ENCODE results near the gene PLXNA4.

PLXNA4 gene

DNA sequence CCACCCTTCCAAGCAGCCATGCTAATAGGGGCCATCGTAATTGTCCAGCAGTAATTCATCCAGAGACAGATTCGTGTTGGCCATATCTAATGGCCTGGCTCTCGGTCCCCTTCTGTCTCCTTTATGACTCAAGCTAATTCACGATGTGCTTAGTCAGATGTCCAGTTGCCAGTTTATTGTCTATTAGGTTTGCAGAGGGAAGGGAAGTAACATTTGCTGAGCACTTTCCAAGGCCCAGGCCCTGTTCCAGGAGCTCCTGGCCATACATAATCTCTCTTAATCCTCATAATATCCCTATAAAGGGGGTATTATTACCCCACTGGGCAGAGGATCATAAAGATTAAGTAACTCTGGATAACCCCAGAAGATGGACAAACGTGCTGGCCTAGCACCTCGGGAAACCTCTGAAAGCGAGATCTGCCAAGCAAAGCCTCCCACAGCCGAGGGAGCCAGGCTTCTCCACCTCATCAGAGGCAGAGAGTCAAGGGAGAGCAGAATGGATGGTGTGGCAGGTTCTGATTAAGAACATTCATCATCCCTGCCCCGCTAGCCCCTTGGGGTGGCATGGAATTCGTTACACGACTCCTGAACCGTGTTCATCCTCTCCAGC, 153.7 kb downstream of the PLXNA4 start:
- no peak for DNase-seq

- no peak for DNase-seq
Measured at GRCh38 chr7:132420527-132420926, 155.7 kb downstream of the PLXNA4 start.

GRCh38 chr7:132419542-132419941, 156.7 kb downstream of the PLXNA4 start:
- DNase-seq: no peak

- no peak for DNase-seq
Measured at GRCh38 chr7:132418840-132419239, 157.4 kb downstream of the PLXNA4 start.

- DNase-seq: no peak
Measured at GRCh38 chr7:132417103-132417906, 159.0 kb downstream of the PLXNA4 start.

GRCh38 chr7:132416395-132416794, 159.9 kb downstream of the PLXNA4 start:
- DNase-seq: no peak

DNA sequence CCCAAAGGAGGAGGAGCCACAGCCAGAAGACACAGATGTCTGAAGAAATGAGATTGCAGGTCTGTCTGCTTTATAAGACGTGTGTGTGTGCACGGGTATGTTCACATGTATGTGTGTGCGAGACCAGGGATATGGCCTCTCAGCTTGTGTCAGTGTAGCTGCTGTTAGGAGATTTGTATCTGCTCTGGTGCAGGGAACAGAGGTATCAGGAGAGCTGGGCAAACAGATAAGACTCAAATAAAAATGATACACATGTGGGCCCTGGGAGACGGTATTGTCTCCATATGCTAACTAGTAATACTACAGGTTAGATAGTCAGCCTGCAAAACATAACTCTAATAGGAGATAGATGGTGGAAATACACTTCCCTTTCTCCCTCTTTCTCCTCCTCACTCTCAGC, 161.0 kb downstream of the PLXNA4 start:
- no peak for DNase-seq

DNA sequence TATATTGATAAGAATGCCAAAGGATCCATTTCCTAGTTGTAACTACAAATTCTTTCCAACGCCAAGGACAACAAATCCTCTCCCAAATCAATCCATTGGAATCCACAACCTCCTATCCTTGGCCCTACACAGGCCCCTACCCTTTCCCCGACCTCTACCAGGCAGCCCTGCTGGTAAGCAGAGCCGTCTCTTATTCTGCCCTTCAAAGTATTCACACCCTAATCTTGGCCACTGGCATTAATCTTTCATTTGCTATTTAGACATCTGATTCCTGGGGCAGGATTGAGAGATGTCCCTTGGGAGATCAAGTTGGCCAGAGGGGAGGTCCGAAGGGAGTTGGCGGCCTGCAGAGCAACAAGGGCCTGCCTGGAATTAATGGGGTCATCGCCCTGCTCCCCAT, 161.4 kb downstream of the PLXNA4 start:
- no peak for DNase-seq

DNA sequence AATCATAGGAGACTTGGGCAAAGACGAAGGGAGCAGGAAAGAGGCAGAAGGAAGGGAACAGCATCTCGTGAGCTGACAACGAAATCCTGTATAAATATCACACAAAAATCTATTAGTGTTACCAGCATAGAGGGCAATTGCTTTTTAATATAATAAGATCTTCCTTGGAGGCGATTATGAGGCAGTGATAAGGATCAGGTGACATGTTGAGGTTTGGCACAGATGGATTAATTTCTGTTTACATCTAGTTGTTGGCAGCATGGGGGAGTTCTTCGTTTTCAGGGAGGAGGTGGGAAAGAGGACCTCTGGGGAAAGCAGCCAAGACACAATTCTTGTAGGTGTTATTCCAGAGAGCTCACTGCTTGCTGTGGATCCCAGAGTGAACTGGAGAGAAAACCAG, 163.8 kb downstream of the PLXNA4 start:
- no peak for DNase-seq

GRCh38 chr7:132410861-132411541, 165.3 kb downstream of the PLXNA4 start:
- DNase-seq: no peak

GRCh38 chr7:132410385-132410784, 165.9 kb downstream of the PLXNA4 start:
- DNase-seq: no peak

GRCh38 chr7:132407764-132408163, 168.5 kb downstream of the PLXNA4 start:
- DNase-seq: no peak

DNA sequence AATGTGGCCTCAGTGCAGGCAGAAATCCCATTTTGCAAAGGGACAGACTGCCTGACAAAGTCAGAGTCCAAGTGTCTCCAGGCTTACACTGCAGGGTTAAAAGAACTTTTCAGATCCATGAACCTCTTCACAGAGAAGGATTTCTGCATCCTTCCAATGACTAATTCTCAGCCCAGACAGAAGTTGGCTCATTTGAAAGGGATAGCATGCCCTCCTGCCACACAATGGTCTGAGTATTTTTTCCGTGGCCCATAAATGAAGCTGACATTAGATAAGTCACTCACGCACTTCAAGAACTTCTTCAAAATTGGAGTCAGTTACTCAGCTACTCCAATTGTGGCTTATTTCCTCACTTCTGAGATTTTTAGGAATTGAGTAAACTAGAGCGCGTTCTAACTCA, 170.2 kb downstream of the PLXNA4 start:
- no peak for DNase-seq

GRCh38 chr7:132404261-132404660, 172.0 kb downstream of the PLXNA4 start:
- DNase-seq: no peak

DNA sequence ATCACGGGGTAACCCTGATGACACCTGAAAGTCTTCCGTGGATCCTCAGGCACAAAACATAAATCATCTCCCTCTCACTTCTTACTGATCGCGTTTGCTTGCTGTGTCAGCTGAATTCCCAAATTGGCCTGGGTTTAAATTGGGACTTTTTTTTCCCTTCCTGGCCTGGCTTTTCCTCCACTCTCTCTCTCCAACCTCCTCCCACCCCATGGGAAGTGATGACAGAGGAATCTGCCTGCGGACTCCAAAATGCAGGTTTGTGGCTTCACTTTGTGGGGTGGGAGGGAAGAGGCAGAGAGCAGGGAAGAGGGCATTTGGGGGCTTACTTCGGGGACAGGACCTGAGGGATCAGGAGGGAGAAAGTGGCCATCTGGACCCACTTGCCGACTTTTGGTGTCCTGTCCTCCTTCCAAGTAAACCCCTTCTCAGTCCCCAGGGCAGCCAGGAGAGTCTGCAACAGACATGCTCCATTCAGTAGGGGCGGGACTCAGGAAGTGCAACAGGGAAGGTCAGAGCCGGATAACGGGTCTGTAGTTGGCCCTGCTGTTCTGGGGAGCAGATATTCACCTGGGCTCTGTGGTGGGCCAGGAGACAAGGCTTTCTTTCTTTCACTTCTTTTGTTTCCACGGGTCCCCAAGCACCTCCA, 172.7 kb downstream of the PLXNA4 start:
- DNase-seq: no peak

- peak in 27 of 56 donors; percentile 5 to 60 (median 29) for DNase-seq
Measured at GRCh38 chr7:132402751-132403245, 173.5 kb downstream of the PLXNA4 start.

DNA sequence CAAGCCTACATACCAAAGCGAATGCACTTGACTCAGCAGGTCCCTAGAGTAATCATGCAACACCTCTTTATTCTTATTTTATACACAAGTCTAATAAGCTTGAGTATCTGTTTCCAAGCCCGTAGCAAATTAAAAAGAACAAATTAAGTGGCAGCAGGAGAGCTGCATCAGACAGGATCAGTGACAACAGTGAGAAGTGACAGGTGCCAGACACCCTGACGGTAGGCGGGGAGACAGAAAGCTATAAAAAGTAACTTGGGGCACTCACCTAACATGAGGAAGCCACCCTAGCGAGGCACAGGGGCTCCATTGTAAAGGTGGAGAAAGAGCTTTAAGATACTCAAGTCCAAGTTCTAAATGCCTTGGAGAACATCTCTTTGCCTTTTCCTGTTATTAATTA, 174.2 kb downstream of the PLXNA4 start:
- no peak for DNase-seq

GRCh38 chr7:132400561-132401142, 175.6 kb downstream of the PLXNA4 start:
- DNase-seq: no peak

- DNase-seq: no peak
Measured at GRCh38 chr7:132399367-132399766, 176.9 kb downstream of the PLXNA4 start.

DNA sequence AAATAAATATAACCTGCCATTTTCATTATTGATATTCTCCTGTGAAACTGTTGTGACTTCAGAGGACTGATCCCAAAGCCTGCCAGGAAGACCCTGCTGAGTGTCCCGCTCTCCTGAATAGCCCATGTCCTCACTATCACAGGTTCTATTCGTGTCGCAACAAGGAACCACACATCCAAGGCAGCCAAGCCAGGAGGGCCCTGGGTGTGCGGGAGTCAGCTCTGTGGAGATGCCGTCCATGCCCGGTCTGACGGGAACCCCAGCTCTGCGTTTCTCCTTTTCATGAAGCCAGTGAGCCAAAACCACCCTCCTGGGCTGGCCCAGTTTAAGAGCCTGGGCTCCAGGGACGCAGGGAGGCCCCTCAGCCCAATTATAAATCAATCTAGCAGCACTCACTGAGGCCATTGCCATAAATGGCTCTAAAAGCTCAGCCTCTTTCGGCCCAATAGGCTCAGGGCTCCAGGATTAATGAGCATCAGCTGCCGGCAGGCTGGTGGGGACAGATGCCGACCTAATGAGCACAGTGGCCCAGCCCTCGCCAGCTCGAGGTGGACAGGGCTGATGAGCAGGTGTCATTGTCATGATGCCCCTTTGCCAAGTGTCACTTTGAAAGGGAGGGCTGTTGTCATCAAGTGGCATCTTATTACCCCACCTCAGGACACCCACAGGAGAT, 177.9 kb downstream of the PLXNA4 start:
- no peak for DNase-seq

DNA sequence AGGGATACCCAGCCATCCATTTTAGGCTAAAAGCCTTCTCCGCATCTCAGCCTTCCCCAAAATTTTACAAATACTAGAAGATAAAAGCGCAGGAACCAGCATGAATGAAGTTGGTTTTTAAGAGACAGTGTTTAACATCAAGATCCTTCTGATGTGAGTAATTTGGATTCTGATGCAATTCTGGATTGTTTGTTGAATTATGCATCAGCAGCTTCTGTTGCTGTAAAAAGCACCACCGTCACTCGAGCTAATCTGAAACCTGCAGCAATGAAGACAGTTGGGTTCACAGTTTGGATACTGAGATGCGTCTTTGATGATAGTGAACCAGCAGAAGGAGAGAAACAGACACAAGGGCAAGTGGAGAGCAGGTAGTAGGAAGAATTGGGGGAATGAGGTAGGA, 179.2 kb downstream of the PLXNA4 start:
- no peak for DNase-seq
